Ovary (tissue), 3 donors: Measurements from ENCODE around the gene CRYBA2.
A peak's percentile ranks its signal among the peaks of the same experiment; 100 is the strongest.

Source experiments
- EP300 ChIP-seq: sonication (generic); formaldehyde crosslinking; IDR thresholded peaks from one replicate; pipeline ENCODE4 v1.6.1; 2017; ENCODE audit warnings: antibody characterized with exemption
- TF ChIP-seq, protein P1 (sequence below), 3 donors: fragments of 450-650 bp in 2 of 3; fragments of 200-600 bp in 1 of 3; IDR thresholded peaks; one replicate each; pipeline versions ENCODE4 v1.5.1 to v1.8.0; 2016 to 2022; ENCODE audit warnings: antibody characterized with exemption in 3 of 3, mild to moderate bottlenecking in 1 of 3
- donor health status: DM: no; HTN: no; CAD: no.

DNA sequence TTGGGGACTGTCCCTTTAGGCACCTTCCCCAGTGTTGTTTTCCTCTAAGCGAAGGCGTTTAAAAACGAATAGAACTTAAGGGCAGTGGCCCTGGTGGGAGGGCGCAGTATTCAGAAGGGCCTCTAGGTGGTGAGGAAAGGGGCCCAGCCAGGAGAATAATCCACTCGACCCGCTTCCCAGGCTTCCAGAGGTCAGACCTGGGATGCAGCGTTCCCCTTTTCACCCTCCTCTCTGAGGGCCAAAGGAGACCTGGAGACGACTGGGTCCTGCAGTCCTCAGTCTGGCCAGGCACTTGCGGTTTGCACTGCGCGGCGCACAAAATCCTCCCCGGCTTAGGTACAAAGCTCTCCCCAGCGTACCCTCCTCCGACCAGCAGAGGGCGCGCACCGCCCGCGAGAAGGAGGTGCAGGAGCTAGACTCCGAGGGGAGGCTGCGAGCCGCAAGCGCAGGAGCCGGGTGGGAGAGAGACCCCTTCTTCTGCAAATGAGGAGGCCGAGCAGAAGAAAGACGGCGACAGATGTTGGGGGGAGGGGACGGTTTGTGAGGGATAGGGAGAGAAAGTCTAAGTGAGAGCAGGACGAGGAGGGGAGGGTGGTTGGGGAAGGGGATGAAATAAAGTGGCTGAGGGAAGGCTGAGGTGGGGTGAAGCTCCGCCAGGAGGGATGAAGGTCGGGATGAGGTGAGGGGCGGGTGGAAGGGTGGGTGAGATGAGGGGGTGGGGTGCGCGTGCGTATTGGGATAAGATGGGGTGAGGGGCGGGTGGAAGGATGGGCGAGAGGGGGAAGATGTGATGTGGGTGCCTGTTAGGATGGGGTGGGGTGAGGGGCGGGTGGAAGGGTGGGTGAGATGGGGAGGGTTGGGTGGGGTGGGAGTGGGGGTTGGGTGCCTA, 13.1 kb downstream of the CRYBA2 start:
- TF ChIP-seq, protein P1, sequence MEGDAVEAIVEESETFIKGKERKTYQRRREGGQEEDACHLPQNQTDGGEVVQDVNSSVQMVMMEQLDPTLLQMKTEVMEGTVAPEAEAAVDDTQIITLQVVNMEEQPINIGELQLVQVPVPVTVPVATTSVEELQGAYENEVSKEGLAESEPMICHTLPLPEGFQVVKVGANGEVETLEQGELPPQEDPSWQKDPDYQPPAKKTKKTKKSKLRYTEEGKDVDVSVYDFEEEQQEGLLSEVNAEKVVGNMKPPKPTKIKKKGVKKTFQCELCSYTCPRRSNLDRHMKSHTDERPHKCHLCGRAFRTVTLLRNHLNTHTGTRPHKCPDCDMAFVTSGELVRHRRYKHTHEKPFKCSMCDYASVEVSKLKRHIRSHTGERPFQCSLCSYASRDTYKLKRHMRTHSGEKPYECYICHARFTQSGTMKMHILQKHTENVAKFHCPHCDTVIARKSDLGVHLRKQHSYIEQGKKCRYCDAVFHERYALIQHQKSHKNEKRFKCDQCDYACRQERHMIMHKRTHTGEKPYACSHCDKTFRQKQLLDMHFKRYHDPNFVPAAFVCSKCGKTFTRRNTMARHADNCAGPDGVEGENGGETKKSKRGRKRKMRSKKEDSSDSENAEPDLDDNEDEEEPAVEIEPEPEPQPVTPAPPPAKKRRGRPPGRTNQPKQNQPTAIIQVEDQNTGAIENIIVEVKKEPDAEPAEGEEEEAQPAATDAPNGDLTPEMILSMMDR (IDR thresholded peaks at IDR 0.05) = peak; percentile 56 to 67 (median 65)
- TF ChIP-seq EP300 = no peak
